IMR-90 (cell line): ENCODE measurements around the gene AOPEP. TPM values are rescaled to one million over a fixed set of nuclear protein-coding genes. Genes with fewer than 3 reads are reported as not detected.

Experiments used
- ATAC-seq: fragments of 200-7000 bp; cut with Tn5 transposase; 2 replicates; pipeline ENCODE4 v1.9.1; 2020; ENCODE audit warnings: low read depth, mild to moderate bottlenecking, moderate library complexity
- BruUV-seq: library from RNA; stranded (reverse); fragments of 400-500 nt; replicated peaks from 2 replicates; lab custom pipeline; 2021; lab: Mats Ljungman, UMichigan
- CTCF ChIA-PET: fragments of 300-600 bp; formaldehyde crosslinking; extraction: SDS; loops from one replicate; lab custom pipeline; 2021; ENCODE audit warnings: antibody characterized with exemption; lab: Yijun Ruan, JAX
- POLR2A ChIA-PET: fragments of 300-600 bp; sonication (Branson Sonifier 250); formaldehyde crosslinking; loops from one replicate; lab custom pipeline; 2022; ENCODE audit warnings: antibody characterized with exemption; ENCODE audit not compliant: unreplicated experiment; lab: Charles Lee
- DNase-seq: peaks from one replicate; pipeline ENCODE4 v3.0.0; 2013
- H2AFZ ChIP-seq: replicated peaks from 2 replicates; pipeline ENCODE3; 2013; ENCODE audit warnings: low read length, mild to moderate bottlenecking; ENCODE audit not compliant: poor library complexity
- H2AK5ac ChIP-seq: 2 replicates; pipeline ENCODE4 v1.6.1; 2013; ENCODE audit warnings: low read depth, low read length, inconsistent platforms
- H2AK9ac ChIP-seq: replicated peaks from 2 replicates; pipeline ENCODE3; 2013; ENCODE audit warnings: mild to moderate bottlenecking, low read depth, low read length, moderate library complexity; ENCODE audit not compliant: poor library complexity
- H2BK120ac ChIP-seq: 2 replicates; pipeline ENCODE4 v1.6.1; 2013; ENCODE audit warnings: low read depth, low read length, inconsistent platforms
- H2BK15ac ChIP-seq: 3 replicates; pipeline ENCODE4 v1.6.1; 2013; ENCODE audit warnings: low read depth, low read length, inconsistent platforms
- H2BK20ac ChIP-seq: 2 replicates; pipeline ENCODE4 v1.6.1; 2013; ENCODE audit warnings: low read depth, mild to moderate bottlenecking, inconsistent platforms, low read length, moderate library complexity
- H2BK5ac ChIP-seq: 2 replicates; pipeline ENCODE4 v1.6.1; 2013; ENCODE audit warnings: mild to moderate bottlenecking, low read depth, low read length, inconsistent platforms; ENCODE audit not compliant: poor library complexity, severe bottlenecking
- H3K14ac ChIP-seq: replicated peaks from 2 replicates; pipeline ENCODE4 v1.6.1; 2013; ENCODE audit warnings: low read depth, low read length, inconsistent platforms
- H3K18ac ChIP-seq: 2 replicates; pipeline ENCODE4 v1.6.1; 2013; ENCODE audit warnings: low read depth, low read length, control low read depth
- H3K23ac ChIP-seq: 2 replicates; pipeline ENCODE4 v1.6.1; 2013; ENCODE audit warnings: low read depth, low read length, inconsistent platforms
- H3K27ac ChIP-seq: 2 replicates; pipeline ENCODE4 v1.5.1; 2013; ENCODE audit warnings: mild to moderate bottlenecking, control low read depth, low read length; ENCODE audit not compliant: insufficient read depth
- H3K27me3 ChIP-seq: 2 replicates; pipeline ENCODE4 v1.6.1; 2013; ENCODE audit warnings: low read length; ENCODE audit not compliant: control insufficient read depth, insufficient read depth
- H3K36me3 ChIP-seq: 2 replicates; pipeline ENCODE4 v1.6.1; 2013; ENCODE audit warnings: low read length, mixed read lengths; ENCODE audit not compliant: control insufficient read depth, insufficient read depth
- H3K4ac ChIP-seq: 2 replicates; pipeline ENCODE4 v1.6.1; 2013; ENCODE audit warnings: low read depth, low read length, inconsistent platforms
- H3K4me1 ChIP-seq: 2 replicates; pipeline ENCODE4 v1.6.1; 2013; ENCODE audit warnings: low read length, mixed read lengths; ENCODE audit not compliant: control insufficient read depth, insufficient read depth
- H3K4me2 ChIP-seq: 2 replicates; pipeline ENCODE4 v1.6.1; 2013; ENCODE audit warnings: low read depth, mild to moderate bottlenecking, control low read depth, low read length, moderate library complexity
- H3K4me3 ChIP-seq: 2 replicates; pipeline ENCODE4 v1.5.1; 2013; ENCODE audit warnings: low read depth, mild to moderate bottlenecking, control low read depth, low read length, moderate library complexity; ENCODE audit not compliant: insufficient read depth
- H3K56ac ChIP-seq: 2 replicates; pipeline ENCODE4 v1.6.1; 2013; ENCODE audit warnings: low read length, inconsistent platforms; ENCODE audit not compliant: insufficient read depth; ENCODE audit errors: extremely low read depth
- H3K79me1 ChIP-seq, 2 experiments: 2 replicates each; pipeline ENCODE4 v1.6.1; 2013; ENCODE audit warnings: low read length in 2 of 2, inconsistent platforms in 1 of 2, low read depth in 1 of 2
- H3K9ac ChIP-seq: 2 replicates; pipeline ENCODE4 v1.6.1; 2013; ENCODE audit warnings: low read depth, low read length, control low read depth
- H3K9me1 ChIP-seq: 2 replicates; pipeline ENCODE4 v1.6.1; 2013; ENCODE audit warnings: low read length, inconsistent platforms; ENCODE audit not compliant: insufficient read depth
- H3K9me3 ChIP-seq: 2 replicates; pipeline ENCODE4 v1.6.1; 2013; ENCODE audit warnings: low read length; ENCODE audit not compliant: control insufficient read depth, insufficient read depth
- H4K20me1 ChIP-seq: 2 replicates; pipeline ENCODE4 v1.6.1; 2013; ENCODE audit warnings: low read length, inconsistent platforms; ENCODE audit not compliant: insufficient read depth
- H4K5ac ChIP-seq: 2 replicates; pipeline ENCODE4 v1.6.1; 2013; ENCODE audit warnings: mild to moderate bottlenecking, low read depth, low read length, control low read depth
- H4K8ac ChIP-seq, 2 experiments: 2 replicates each; pipeline ENCODE4 v1.6.1; 2013; ENCODE audit warnings: low read depth in 2 of 2, low read length in 2 of 2, control low read depth in 1 of 2, inconsistent platforms in 1 of 2
- H4K91ac ChIP-seq: 2 replicates; pipeline ENCODE4 v1.6.1; 2013; ENCODE audit warnings: low read depth, low read length, inconsistent platforms; ENCODE audit not compliant: insufficient read depth
- BHLHE40 ChIP-seq: fragments of 150-350 bp; IDR thresholded peaks from 2 replicates; pipeline ENCODE4 v1.6.1; 2016; ENCODE audit warnings: mild to moderate bottlenecking, low read depth, low read length
- CHD1 ChIP-seq: IDR thresholded peaks from 2 replicates; pipeline ENCODE4 v1.6.1; 2012; ENCODE audit warnings: low read depth, low read length, improper control_type of control experiment
- FOS ChIP-seq: fragments of 150-350 bp; IDR thresholded peaks from 2 replicates; pipeline ENCODE4 v1.6.1; 2016; ENCODE audit warnings: low read depth, low read length
- MAFK ChIP-seq: IDR thresholded peaks from 2 replicates; pipeline ENCODE4 v1.6.1; 2012; ENCODE audit warnings: low read depth, low read length, improper control_type of control experiment
- MXI1 ChIP-seq: IDR thresholded peaks from 2 replicates; pipeline ENCODE4 v1.6.1; 2012; ENCODE audit warnings: low read depth, mild to moderate bottlenecking, low read length, moderate library complexity, borderline replicate concordance
- NFE2L2 ChIP-seq: fragments of 150-350 bp; IDR thresholded peaks from 2 replicates; pipeline ENCODE4 v1.6.1; 2016; ENCODE audit warnings: low read depth, mild to moderate bottlenecking, low read length
- POLR2A ChIP-seq: IDR thresholded peaks from 2 replicates; pipeline ENCODE4 v1.6.1; 2012; ENCODE audit warnings: mild to moderate bottlenecking, low read depth, low read length
- RFX5 ChIP-seq: IDR thresholded peaks from 2 replicates; pipeline ENCODE4 v1.8.0; 2012; ENCODE audit warnings: low read depth, mild to moderate bottlenecking, low read length, moderate library complexity
- SMC3 ChIP-seq: fragments of 150-350 bp; IDR thresholded peaks from 2 replicates; pipeline ENCODE4 v1.6.1; 2016; ENCODE audit warnings: low read depth, mild to moderate bottlenecking, antibody characterized with exemption, low read length, moderate library complexity
- WGBS, 2 experiments: methylation state at CpG; one replicate each; pipeline versions ENCODE4 v1.1.5 to v1.1.7; 2013; ENCODE audit warnings: missing lambda C conversion rate in 2 of 2; ENCODE audit not compliant: insufficient read length in 1 of 2; ENCODE audit errors: extremely low coverage in 2 of 2; 5-methylcytosine and 5-hydroxymethylcytosine counted together
- dilution Hi-C: fragments of 300-500 bp; cut with HindIII; formaldehyde crosslinking; loops from one replicate; pipeline ENCODE4 v1.14.3; 2018; ENCODE audit warnings: low sequenced_read_pairs; ENCODE audit not compliant: unreplicated experiment
- in situ Hi-C: fragments of 300-500 bp; cut with MboI; formaldehyde crosslinking; loops from 3 replicates; pipeline ENCODE4 v1.14.3; 2019; ENCODE audit warnings: low sequenced_read_pairs, inconsistent platforms, mixed read lengths
- intact Hi-C: fragments of 100-400 bp; cut with micrococcal nuclease; formaldehyde crosslinking; loops from 2 replicates; pipeline ENCODE4 v1.10.0; 2022
- polyA plus RNA-seq, 3 experiments: library from polyadenylated mRNA; depleted of rRNA; stranded (reverse); fragments of >200 nt; gene quantifications; 2 replicates each; pipeline ENCODE4 v1.2.3, GENCODE V29; 2012; ENCODE audit warnings: low replicate concordance in 1 of 3
- total RNA-seq: library from RNA; depleted of rRNA; stranded (reverse); fragments of >200 nt; gene quantifications from 2 replicates; pipeline ENCODE4 v1.2.3, GENCODE V29; 2012

AOPEP gene
- total and polyA plus RNA-seq, 2 of the 4 experiments (the other 2 are of a cell fraction) = 34.9 to 38.7 TPM

DNA sequence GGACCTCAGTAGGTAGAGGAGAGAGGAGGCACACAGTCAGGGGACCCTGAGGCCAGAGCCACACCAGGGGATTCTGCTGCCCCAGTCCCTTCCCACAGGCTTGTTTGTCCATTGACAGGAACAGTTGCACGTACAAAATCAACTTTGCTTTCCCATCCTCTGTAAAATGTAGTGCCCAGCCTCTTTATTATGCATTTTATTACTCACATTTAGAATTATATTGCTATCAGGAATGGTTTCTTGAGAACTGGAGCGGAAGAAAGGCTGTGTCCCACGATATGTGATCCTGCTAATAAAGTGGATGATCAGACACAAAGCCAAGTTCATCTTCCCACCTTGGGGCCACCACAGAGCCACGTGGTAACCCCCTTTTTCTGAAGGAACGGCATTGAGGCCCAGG, 313.6 kb downstream of the AOPEP start:
- Histone ChIP-seq H3K9me1 (peaks cover 32% of the 10 kb centered on the region), H4K20me1 (peaks cover 66% of the 10 kb centered on the region), H3K9ac (no peak overlapping the region), H2AFZ (no peak overlapping the region), H3K9me3 (no peaks in the 10 kb centered on the region), H3K27ac (no peak overlapping the region), H3K36me3 (peaks cover 32% of the 10 kb centered on the region), H3K4me3 (no peak overlapping the region), H4K5ac (no peak overlapping the region), H3K4me1 (peaks cover 16% of the 10 kb centered on the region), H3K4ac (no peak overlapping the region), H2BK5ac (no peak overlapping the region), H3K14ac (no peak overlapping the region), H2AK9ac (no peak overlapping the region), H3K4me2 (no peak overlapping the region), H3K27me3 (no peaks in the 10 kb centered on the region), H3K79me1 (peaks cover 49 to 70% of the 10 kb centered on the region in 2 experiments; a peak in 3 of 4 replicates), H3K23ac (no peak overlapping the region), H2AK5ac (no peak overlapping the region), H4K91ac (no peak overlapping the region), H2BK15ac (no peak overlapping the region), H4K8ac (no peak overlapping the region), H3K56ac (no peak overlapping the region), H2BK20ac (no peak overlapping the region), H3K18ac (no peak overlapping the region), H2BK120ac (no peak overlapping the region)
- no peak for TF ChIP-seq BHLHE40
- TF ChIP-seq MXI1 = no peak
- no peak for TF ChIP-seq POLR2A
- TF ChIP-seq CHD1 = no peak
- TF ChIP-seq SMC3 = no peak
- TF ChIP-seq RFX5 = no peak
- TF ChIP-seq MAFK = no peak
- TF ChIP-seq FOS = no peak
- no peak for TF ChIP-seq NFE2L2
- intact Hi-C loops = no loop called here
- dilution Hi-C loops = no loop called here
- in situ Hi-C loops = no loop called here
- DNase-seq (no peak), ATAC-seq (no peak)
- BruUV-seq = no TSS peak
- POLR2A ChIA-PET = no interaction called here
- CTCF ChIA-PET = interaction anchor here (0.7 kb wide), 1 partner anchor 1311 kb away, joined by 3 read pairs; no protein-coding TSS in a partner anchor
- WGBS, 2 experiments = 83% methylated on average over 2 of the region's 5 CpGs; no CpG with 5 or more reads in 1 of the 2 experiments
